ENCODE data around the gene LINGO3. TPM values are rescaled to one million over a fixed set of nuclear protein-coding genes. Genes with fewer than 3 reads are reported as not detected.

The LINGO3 gene
- total RNA-seq, 4 donors from 2014 or later: 0.45 TPM; not detected in 3

DNA sequence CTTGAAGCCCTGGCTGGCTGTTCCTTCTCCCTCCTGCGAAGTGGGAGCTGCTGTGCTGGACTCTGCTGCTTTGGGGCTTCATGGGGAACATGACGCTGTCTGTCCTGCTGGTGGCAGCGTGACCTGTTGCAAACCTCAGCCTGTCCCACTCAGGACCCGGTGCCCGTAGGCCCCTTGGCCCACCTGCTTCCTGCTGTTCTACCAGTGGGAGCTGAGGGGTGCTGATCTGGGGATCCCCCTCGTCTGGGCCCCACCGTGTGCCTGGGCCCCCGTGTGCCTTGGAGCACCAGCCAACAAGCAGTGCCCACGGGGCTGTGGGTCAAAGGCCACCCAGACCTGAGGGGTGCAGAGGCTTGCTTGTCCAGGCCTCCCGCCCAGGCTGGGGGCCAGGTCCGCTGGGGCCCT, 25.9 kb upstream of the LINGO3 start:
- TF ChIP-seq POLR2A (IDR thresholded peaks at IDR 0.05): no peak
- no peak for TF ChIP-seq CTCF (IDR thresholded peaks at IDR 0.05)
- Histone ChIP-seq H3K27ac (no peak overlapping the region), H3K36me3 (no peaks in the 10 kb centered on the region), H3K4me3 (replicated peaks in 1 of 3) (no peak overlapping the region), H3K9me3 (no peaks in the 10 kb centered on the region), H3K27me3 (no peaks in the 10 kb centered on the region), H3K4me1 (peaks cover 29 to 47% of the 10 kb centered on the region in 2 donors)
- 53 to 75% methylated on average over 2 to 5 of the region's 11 CpGs for WGBS, 2 donors
- DNase-seq: no peak
- intact Hi-C loops (cut with DNase I): loop anchor here (5.0 kb wide), 1 partner anchor 97 kb away; the partner anchor contains the start of genes PLEKHJ1 and SF3A2

GRCh38 chr19:2333027-2333806, 25.3 kb upstream of the LINGO3 start:
- Histone ChIP-seq H3K27ac (no peak overlapping the region), H3K27me3 (no peaks in the 10 kb centered on the region), H3K4me1 (peaks cover 29 to 47% of the 10 kb centered on the region in 2 donors), H3K9me3 (no peaks in the 10 kb centered on the region), H3K36me3 (no peaks in the 10 kb centered on the region), H3K4me3 (replicated peaks in 1 of 3) (no peak overlapping the region)
- TF ChIP-seq POLR2A (IDR thresholded peaks at IDR 0.05) (no peak), CTCF (IDR thresholded peaks at IDR 0.05) (no peak)
- no peak for DNase-seq
- WGBS, 2 donors: 49 to 60% methylated on average over 13 to 20 of the region's 27 CpGs
- intact Hi-C loops (cut with DNase I): loop anchor here (5.0 kb wide), 1 partner anchor 96 kb away; the partner anchor contains the start of genes PLEKHJ1 and SF3A2

GRCh38 chr19:2332341-2333026, 24.5 kb upstream of the LINGO3 start:
- Histone ChIP-seq H3K36me3 (no peaks in the 10 kb centered on the region), H3K27me3 (no peaks in the 10 kb centered on the region), H3K27ac (no peak overlapping the region), H3K9me3 (no peaks in the 10 kb centered on the region), H3K4me3 (replicated peaks in 1 of 3) (no peak overlapping the region), H3K4me1 (peaks cover 34 to 51% of the 10 kb centered on the region in 2 donors)
- intact Hi-C loops (cut with DNase I): loop anchor here (5.0 kb wide), 1 partner anchor 95 kb away; the partner anchor contains the start of genes PLEKHJ1 and SF3A2
- 79 to 83% methylated on average over 8 of the region's 17 CpGs for WGBS, 2 donors
- DNase-seq: peak in 1 of 2 donors; percentile 10
- TF ChIP-seq POLR2A (IDR thresholded peaks at IDR 0.05) (no peak), CTCF (IDR thresholded peaks at IDR 0.05) (no peak)

GRCh38 chr19:2331601-2332246, 23.8 kb upstream of the LINGO3 start:
- Histone ChIP-seq H3K4me3 (replicated peaks in 1 of 3) (no peak overlapping the region), H3K27me3 (no peaks in the 10 kb centered on the region), H3K36me3 (no peaks in the 10 kb centered on the region), H3K27ac (no peak overlapping the region), H3K4me1 (peaks cover 40 to 59% of the 10 kb centered on the region in 2 donors), H3K9me3 (no peaks in the 10 kb centered on the region)
- 78 to 79% methylated on average over 7 to 8 of the region's 12 CpGs for WGBS, 2 donors
- intact Hi-C loops (cut with DNase I): loop anchor here (5.0 kb wide), 1 partner anchor 94 kb away; the partner anchor contains the start of genes PLEKHJ1 and SF3A2
- no peak for TF ChIP-seq CTCF (IDR thresholded peaks at IDR 0.05)
- no peak for DNase-seq
